CD8-positive, alpha-beta memory T cell (primary cell): ENCODE measurements around the gene RAN. TPM values are rescaled to one million over a fixed set of nuclear protein-coding genes. Genes with fewer than 3 reads are reported as not detected.

Source experiments
- polyA plus RNA-seq: library from polyadenylated mRNA; unstranded; fragments of 300-500 nt; fragmentation: Illumina TruSeq; gene quantifications from one replicate; pipeline ENCODE4 v1.2.3, GENCODE V29; 2021
- total RNA-seq, 2 experiments: library from RNA; stranded (reverse); gene quantifications; one replicate each; pipeline ENCODE4 v1.2.3, GENCODE V29; 2021

The RAN gene
- total and polyA plus RNA-seq, 3 experiments from 2014 or later: 536 to 2,680 (median 2,623) TPM

Other genes with a start within 250 kb of the RAN start
- gene RIMBP2, start 155.8 kb upstream of the RAN start, total RNA-seq: not detected
- not detected for gene RIMBP2, start 155.8 kb upstream of the RAN start, polyA plus RNA-seq
- gene STX2, start 32.8 kb upstream of the RAN start, total RNA-seq: 10 to 100 TPM; 22.1 to 23.0 TPM
- 10.7 TPM for gene STX2, start 32.8 kb upstream of the RAN start, polyA plus RNA-seq
- 1 to 10 TPM; 1.1 to 1.3 TPM for gene ADGRD1, start 81.8 kb downstream of the RAN start, total RNA-seq
- not detected for gene ADGRD1, start 81.8 kb downstream of the RAN start, polyA plus RNA-seq